C4-2B (cell line): ENCODE data around the gene NAALAD2.
"Not testable (repeated sequence)": the region's sequence is repeated elsewhere in the genome, so short reads cannot be mapped to it uniquely, and the experiment has no call there.

Experiments used
- CTCF ChIP-seq: fragments of 450-650 bp; conservative IDR thresholded peaks from 2 replicates; pipeline ENCODE4 v1.5.1; 2017; ENCODE audit warnings: mild to moderate bottlenecking
- ZFX ChIP-seq: fragments of 450-650 bp; IDR thresholded peaks from 2 replicates; pipeline ENCODE4 v1.6.1; 2017

GRCh38 chr11:90167704-90168103 is 33.2 kb downstream of the NAALAD2 start:
- not testable (repeated sequence) for TF ChIP-seq CTCF, ZFX
